Kidney (tissue), 14 donors: Measurements from ENCODE around the gene RBMS3. TPM values are rescaled to one million over a fixed set of nuclear protein-coding genes. Genes with fewer than 3 reads are reported as not detected.

Source experiments
- DNase-seq, 5 donors: peaks; one replicate each; pipeline ENCODE4 v3.0.0-alpha.2; 2013 to 2020
- FAIRE-seq: peaks from 2 replicates; lab custom pipeline; 2012; peaks lifted over from hg19 to GRCh38; lab: Jason Lieb, UNC
- H3K27ac ChIP-seq, 2 donors: one replicate each; pipeline ENCODE4 v1.7.0; 2013; ENCODE audit warnings: low read depth in 2 of 2, low read length in 2 of 2, inconsistent platforms in 1 of 2
- H3K27me3 ChIP-seq: one replicate; pipeline ENCODE4 v1.7.1; 2013; ENCODE audit warnings: low read length, inconsistent platforms; ENCODE audit not compliant: control insufficient read depth, insufficient read depth
- H3K36me3 ChIP-seq, 3 donors: one replicate each; pipeline versions ENCODE4 v1.7.0 to v1.7.1; 2013; ENCODE audit warnings: low read length in 3 of 3, control low read depth in 1 of 3, inconsistent platforms in 1 of 3; ENCODE audit not compliant: insufficient read depth in 3 of 3, control insufficient read depth in 2 of 3
- H3K4me1 ChIP-seq, 3 donors: one replicate each; pipeline versions ENCODE4 v1.7.0 to v1.7.1; 2013; ENCODE audit warnings: low read length in 3 of 3, inconsistent platforms in 1 of 3, low read depth in 1 of 3; ENCODE audit not compliant: control insufficient read depth in 2 of 3, insufficient read depth in 2 of 3
- H3K4me3 ChIP-seq, 3 donors: one replicate each; pipeline versions ENCODE4 v1.7.0 to v1.8.1; 2013; ENCODE audit warnings: low read length in 3 of 3, control low read depth in 1 of 3, inconsistent platforms in 1 of 3
- H3K9ac ChIP-seq, 3 donors: one replicate each; pipeline versions ENCODE4 v1.7.0 to v1.7.1; 2013; ENCODE audit warnings: low read length in 3 of 3, control low read depth in 1 of 3, inconsistent platforms in 1 of 3
- H3K9me3 ChIP-seq, 3 donors: one replicate each; pipeline versions ENCODE4 v1.7.0 to v1.7.1; 2013; ENCODE audit warnings: low read length in 3 of 3, control low read depth in 1 of 3, inconsistent platforms in 1 of 3; ENCODE audit not compliant: control insufficient read depth in 2 of 3, insufficient read depth in 1 of 3
- CTCF ChIP-seq: IDR thresholded peaks from 3 replicates; pipeline ENCODE4 v1.5.1; 2012; ENCODE audit warnings: mild to moderate bottlenecking, moderate library complexity, borderline replicate concordance; ENCODE audit not compliant: insufficient read depth; ENCODE audit errors: extremely low read depth
- intact Hi-C: fragments of 100-400 bp; cut with DNase I; formaldehyde crosslinking; loops from one replicate; pipeline ENCODE4 v1.11.1; 2022
- polyA plus RNA-seq: library from polyadenylated mRNA; stranded (reverse); fragments of 350-450 nt; fragmentation: Illumina TruSeq; extraction: RNeasy Lipid Tissue Mini Kit (QIAGEN cat#74804); gene quantifications from one replicate; pipeline ENCODE4 v1.2.3, GENCODE V29; 2014; ENCODE audit warnings: low read depth, low replicate concordance; ENCODE audit not compliant: insufficient read depth
- total RNA-seq: library from RNA; stranded (reverse); fragmentation: NEBNext Ultra II Directional; extraction: Animal tissue kit (Norgen Biotek cat#: 25700); gene quantifications from one replicate; pipeline ENCODE4 v1.2.1, GENCODE V29; 2021
- donor health status: control.
- donor health status: control.
- donor health status: control.
- donor health status: control.
- donor health status: control.
- donor health status: DM: yes; HTN: yes; CAD: no.
- donor health status: Normal renal cell carcinoma (clear cell type).

Gene RBMS3
- total and polyA plus RNA-seq, 2 donors from 2014 or later: 3.2 to 48.8 TPM

- Histone ChIP-seq H3K27ac (no peak overlapping the region), H3K9me3 (no peaks in the 10 kb centered on the region), H3K4me1 (no peaks in the 10 kb centered on the region), H3K27me3 (no peaks in the 10 kb centered on the region), H3K36me3 (no peaks in the 10 kb centered on the region), H3K4me3 (no peak overlapping the region), H3K9ac (no peak overlapping the region)
- intact Hi-C loops: no loop called here
- FAIRE-seq (no peak), DNase-seq (no peak)
- no peak for TF ChIP-seq CTCF
Measured at GRCh38 chr3:29754346-29754745, 473.5 kb downstream of the RBMS3 start.

- no peak overlapping the region for H3K9ac ChIP-seq
- no peak for TF ChIP-seq CTCF
- DNase-seq: no peak
- no peak for FAIRE-seq
- no peaks in the 10 kb centered on the region for H3K9me3 ChIP-seq
- no peak overlapping the region for H3K27ac ChIP-seq
- no peaks in the 10 kb centered on the region for H3K4me1 ChIP-seq
- intact Hi-C loops: no loop called here
- no peaks in the 10 kb centered on the region for H3K27me3 ChIP-seq
- no peak overlapping the region for H3K4me3 ChIP-seq
- no peaks in the 10 kb centered on the region for H3K36me3 ChIP-seq
Measured at GRCh38 chr3:29755416-29755815, 474.5 kb downstream of the RBMS3 start.

- no peak for TF ChIP-seq CTCF
- intact Hi-C loops: no loop called here
- H3K36me3 ChIP-seq: no peaks in the 10 kb centered on the region
- H3K9ac ChIP-seq: no peak overlapping the region
- H3K27me3 ChIP-seq: no peaks in the 10 kb centered on the region
- FAIRE-seq: peak; percentile 3
- H3K27ac ChIP-seq: peak overlapping the region in 1 of 2 donors; percentile 51
- H3K4me1 ChIP-seq: no peaks in the 10 kb centered on the region
- no peak overlapping the region for H3K4me3 ChIP-seq
- peak in 2 of 5 donors; percentile 60 for DNase-seq
- H3K9me3 ChIP-seq: no peaks in the 10 kb centered on the region
Measured at GRCh38 chr3:29757054-29757777, 476.3 kb downstream of the RBMS3 start.

- Histone ChIP-seq H3K4me3 (no peak overlapping the region), H3K27ac (peak overlapping the region; percentile 7 to 51), H3K4me1 (no peaks in the 10 kb centered on the region), H3K9me3 (no peaks in the 10 kb centered on the region), H3K27me3 (no peaks in the 10 kb centered on the region), H3K9ac (no peak overlapping the region), H3K36me3 (no peaks in the 10 kb centered on the region)
- TF ChIP-seq CTCF: no peak
- DNase-seq: no peak
- no peak for FAIRE-seq
- intact Hi-C loops: no loop called here
Measured at GRCh38 chr3:29758108-29758433, 477.2 kb downstream of the RBMS3 start.
